GM12878 (cell line): ENCODE measurements around the gene ZNF879. TPM values are rescaled to one million over a fixed set of nuclear protein-coding genes. Genes with fewer than 3 reads are reported as not detected.

Experiments
- ATAC-seq: fragments of 200-7000 bp; cut with Tn5 transposase; 3 replicates; pipeline ENCODE4 v1.9.1; 2020; ENCODE audit warnings: mild to moderate bottlenecking, moderate library complexity
- BruUV-seq: library from RNA; stranded (reverse); fragments of 400-500 nt; replicated peaks from 2 replicates; lab custom pipeline; 2021; lab: Mats Ljungman, UMichigan
- CTCF ChIA-PET: fragments of 300-600 bp; sonication (Branson Sonifier 250); formaldehyde crosslinking; extraction: SDS; loops from one replicate; lab custom pipeline; 2021; ENCODE audit warnings: inconsistent platforms; lab: Yijun Ruan, JAX
- POLR2A ChIA-PET: fragments of 350-600 bp; formaldehyde crosslinking; extraction: SDS; loops from one replicate; lab custom pipeline; 2021; ENCODE audit warnings: inconsistent platforms; lab: Charles Lee
- RAD21 ChIA-PET: fragments of 300-600 bp; sonication (Branson Sonifier 250); formaldehyde crosslinking; loops from one replicate; lab custom pipeline; 2023; ENCODE audit warnings: antibody characterized with exemption; ENCODE audit not compliant: unreplicated experiment; lab: Charles Lee
- SMC1A ChIA-PET: fragments of 300-600 bp; sonication (Branson Sonifier 250); formaldehyde crosslinking; loops from one replicate; lab custom pipeline; 2023; ENCODE audit not compliant: unreplicated experiment, uncharacterized antibody; lab: Charles Lee
- DNase-seq: peaks from one replicate; pipeline ENCODE4 v3.0.0-alpha.2; 2011; ENCODE audit warnings: low read depth, low spot score
- FAIRE-seq: peaks from 3 replicates; lab custom pipeline; 2011; peaks lifted over from hg19 to GRCh38; lab: Jason Lieb, UNC
- H2AFZ ChIP-seq: 2 replicates; pipeline ENCODE4 v1.6.0; 2011; ENCODE audit warnings: low read depth, low read length, control low read depth; ENCODE audit not compliant: control insufficient read depth
- H3K27ac ChIP-seq: 2 replicates; pipeline ENCODE4 v1.5.1; 2011; ENCODE audit warnings: control low read depth; ENCODE audit not compliant: control insufficient read depth, insufficient read depth
- H3K27me3 ChIP-seq, 2 experiments: replicated peaks in 1 of 2; 2 replicates each; pipeline versions ENCODE4 v1.6.0 to v1.6.1; 2011; ENCODE audit warnings: low read length in 1 of 2; ENCODE audit not compliant: control insufficient read depth in 2 of 2, insufficient read depth in 2 of 2
- H3K36me3 ChIP-seq, 2 experiments: 2 replicates each; pipeline ENCODE4 v1.5.1; 2011; ENCODE audit warnings: low read length in 1 of 2; ENCODE audit not compliant: control insufficient read depth in 2 of 2, insufficient read depth in 2 of 2
- H3K4me1 ChIP-seq: 2 replicates; pipeline ENCODE4 v1.6.1; 2011; ENCODE audit warnings: mild to moderate bottlenecking, low read length, moderate library complexity, mixed read lengths; ENCODE audit not compliant: control insufficient read depth, insufficient read depth
- H3K4me2 ChIP-seq: 2 replicates; pipeline ENCODE4 v1.6.0; 2011; ENCODE audit warnings: control low read depth; ENCODE audit not compliant: control insufficient read depth, insufficient read depth
- H3K4me3 ChIP-seq: fragments of 200-600 bp; sonication (generic); 2 replicates; pipeline ENCODE4 v1.5.1; 2016
- H3K79me2 ChIP-seq: 2 replicates; pipeline ENCODE4 v1.6.0; 2011; ENCODE audit warnings: low read length; ENCODE audit not compliant: control insufficient read depth, insufficient read depth
- H3K9ac ChIP-seq: 2 replicates; pipeline ENCODE4 v1.8.0; 2011; ENCODE audit warnings: low read length, control low read depth, mixed read lengths; ENCODE audit not compliant: control insufficient read depth, insufficient read depth
- H3K9me3 ChIP-seq: replicated peaks from 3 replicates; pipeline ENCODE4 v1.5.1; 2011; ENCODE audit warnings: mild to moderate bottlenecking, low read length; ENCODE audit not compliant: control insufficient read depth, insufficient read depth
- H4K20me1 ChIP-seq: 2 replicates; pipeline ENCODE4 v1.6.0; 2011; ENCODE audit not compliant: control insufficient read depth, insufficient read depth
- FOXM1 ChIP-seq: IDR thresholded peaks from 2 replicates; pipeline ENCODE4 v1.6.1; 2012; ENCODE audit warnings: low read depth, mild to moderate bottlenecking, inconsistent platforms, low read length, moderate library complexity
- MYB ChIP-seq: fragments of 150-350 bp; IDR thresholded peaks from 2 replicates; pipeline ENCODE4 v1.6.1; 2014; ENCODE audit warnings: mild to moderate bottlenecking, low read depth, low read length, borderline replicate concordance
- NFYA ChIP-seq: IDR thresholded peaks from 2 replicates; pipeline ENCODE4 v1.6.1; 2011; ENCODE audit warnings: low read depth, mild to moderate bottlenecking, low read length, improper control_type of control experiment, borderline replicate concordance
- POLR2AphosphoS2 ChIP-seq: IDR thresholded peaks from 2 replicates; pipeline ENCODE4 v1.6.1; 2011; ENCODE audit warnings: low read depth, mild to moderate bottlenecking, low read length, improper control_type of control experiment, moderate library complexity
- TCF7 ChIP-seq: IDR thresholded peaks from 2 replicates; pipeline ENCODE4 v1.6.1; 2014; ENCODE audit warnings: antibody characterized with exemption, borderline replicate concordance
- WGBS: methylation state at CpG from one replicate; pipeline ENCODE4 v1.1.6; 2016; ENCODE audit warnings: low lambda C conversion rate; ENCODE audit not compliant: insufficient replicate concordance, insufficient coverage; ENCODE audit errors: missing lambda C conversion rate; 5-methylcytosine and 5-hydroxymethylcytosine counted together
- in situ Hi-C: fragments of 300-500 bp; cut with MboI; formaldehyde crosslinking; loops from 9 replicates; pipeline ENCODE4 v1.14.3; 2018; ENCODE audit warnings: mixed read lengths
- intact Hi-C: fragments of 100-400 bp; cut with micrococcal nuclease; formaldehyde crosslinking; loops from one replicate; pipeline ENCODE4 v1.14.2; 2022; ENCODE audit not compliant: unreplicated experiment
- polyA plus RNA-seq, 11 experiments: library from polyadenylated mRNA; depleted of rRNA in 4 of 11; unstranded in 6 of 11; stranded (reverse) in 5 of 11; fragments of >200 nt; fragmentation: Nextera tagmentation in 4 of 11; fragmentation: Illumina TruSeq in 1 of 11; extraction: Ambion mirVana in 4 of 11; extraction: Trizol in 1 of 11; gene quantifications; 1 replicate in 1 of 11; 2 replicates in 10 of 11; pipeline versions ENCODE4 v1.2.1 to v1.2.3, GENCODE V29; 2011 to 2016; ENCODE audit warnings: inconsistent platforms in 2 of 11, missing spikeins in 2 of 11, low read depth in 1 of 11
- total RNA-seq, 4 experiments: library from RNA; depleted of rRNA in 3 of 4; stranded (reverse); fragments of >200 nt in 3 of 4; fragmentation: Illumina TruSeq in 1 of 4; extraction: Trizol in 1 of 4; gene quantifications; 2 replicates each; pipeline versions ENCODE4 v1.2.1 to v1.2.3, GENCODE V29; 2013 to 2021
- TF ChIP-seq, protein P1 (sequence below): IDR thresholded peaks from 2 replicates; pipeline ENCODE4 v1.6.1; 2011; ENCODE audit warnings: borderline replicate concordance, low read depth, mild to moderate bottlenecking, moderate library complexity, mixed read lengths, low read length; ENCODE audit not compliant: insufficient read depth; ENCODE audit errors: extremely low read length
- TF ChIP-seq, protein P2 (sequence below): IDR thresholded peaks from 2 replicates; pipeline ENCODE4 v1.6.1; 2012; ENCODE audit warnings: low read depth, low read length, improper control_type of control experiment
- TF ChIP-seq, protein P3 (sequence below), 3 experiments: IDR thresholded peaks in 2 of 3; conservative IDR thresholded peaks in 1 of 3; 2 replicates each; pipeline ENCODE4 v1.5.1; 2011; ENCODE audit warnings: low read depth in 3 of 3, low read length in 3 of 3, mild to moderate bottlenecking in 3 of 3, control low read depth in 2 of 3, moderate library complexity in 2 of 3, inconsistent platforms in 1 of 3, mixed read lengths in 1 of 3; ENCODE audit not compliant: control insufficient read depth in 2 of 3, insufficient read depth in 1 of 3; ENCODE audit errors: extremely low read depth in 1 of 3
- TF ChIP-seq, protein P4 (sequence below): IDR thresholded peaks from 2 replicates; pipeline ENCODE4 v1.6.1; 2011; ENCODE audit warnings: mild to moderate bottlenecking, low read depth, low read length, moderate library complexity; ENCODE audit not compliant: insufficient replicate concordance

Gene ZNF879
- total and polyA plus RNA-seq, 10 of the 15 experiments (the other 5 are each of a cell fraction or from before 2014, with no cell fraction given), result 0.03 TPM; not detected in 9

DNA sequence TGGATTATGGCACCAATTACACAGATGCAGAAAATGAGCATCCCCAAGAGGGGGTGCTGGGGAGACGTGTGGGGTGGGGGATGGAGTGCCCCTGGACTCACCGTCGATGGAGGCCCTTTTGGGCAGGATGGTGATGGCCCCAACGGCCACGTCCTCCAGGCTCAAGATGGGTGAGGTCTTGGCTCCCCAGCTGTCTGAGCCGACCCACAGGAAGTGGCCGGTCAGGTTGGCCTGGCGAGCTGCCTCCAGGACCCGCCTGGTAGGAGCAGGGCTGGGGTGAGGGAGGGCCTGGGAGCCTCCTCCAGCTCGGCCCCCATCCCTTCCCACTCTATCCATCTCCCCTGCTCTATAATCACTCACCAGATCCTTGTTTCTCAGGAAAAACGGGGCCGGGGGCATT, 33.1 kb upstream of the ZNF879 start:
- no TSS peak for BruUV-seq
- no peaks in the 10 kb centered on the region for H3K79me2 ChIP-seq
- TF ChIP-seq TCF7, result no peak

DNA sequence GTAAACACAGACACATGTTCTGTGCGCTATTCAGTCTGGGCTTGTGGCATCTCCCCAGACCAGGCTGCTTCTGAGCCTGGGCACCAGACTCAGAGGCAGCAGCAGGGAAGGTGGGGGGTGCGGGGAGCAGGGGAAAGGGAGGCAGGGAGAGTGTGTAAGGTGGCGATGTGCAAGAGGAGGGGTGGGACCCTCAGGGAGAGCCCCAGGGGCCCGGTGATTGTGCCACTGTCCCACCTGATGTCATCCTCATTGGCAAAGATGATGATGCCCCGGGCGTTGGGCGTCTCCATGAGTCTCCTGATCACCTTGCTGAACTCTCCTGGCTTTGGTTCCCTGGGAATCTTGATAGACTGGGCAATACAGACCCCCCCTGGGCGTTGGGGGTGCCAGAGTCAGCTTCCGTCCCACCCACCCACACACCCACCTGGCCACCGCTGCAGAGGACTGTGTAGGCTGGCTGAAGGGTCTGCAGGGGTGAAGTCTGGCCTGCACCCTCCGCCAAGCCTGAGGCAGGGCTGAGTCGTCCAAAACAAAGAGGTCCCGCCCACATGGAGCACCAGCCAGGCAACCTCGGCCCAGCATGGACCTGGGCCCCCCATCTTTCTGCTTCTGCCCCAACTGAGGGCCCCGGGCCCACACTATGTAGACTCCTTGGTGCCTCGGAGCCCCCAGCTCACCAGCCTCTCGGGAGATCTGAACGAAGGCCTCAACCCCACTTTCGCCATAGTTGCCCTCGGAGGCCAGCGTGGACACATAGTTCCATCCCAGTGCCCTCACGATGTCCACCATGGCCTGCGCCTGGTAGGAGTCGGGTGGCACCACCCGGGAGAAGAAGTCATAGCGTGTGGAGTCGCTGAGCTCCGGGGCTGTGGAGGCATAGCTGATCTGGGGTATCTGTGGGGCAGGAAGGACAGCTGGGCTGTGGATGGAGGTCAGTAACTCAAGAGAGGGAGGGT, 32.1 kb upstream of the ZNF879 start:
- WGBS, result 43% methylated on average over 28 of the region's 28 CpGs
- RAD21 ChIA-PET, result no interaction called here
- Histone ChIP-seq H3K9ac (no peak overlapping the region), H3K27me3 (no peaks in the 10 kb centered on the region), H3K9me3 (no peaks in the 10 kb centered on the region; the same call in 2 of the 3 replicates), H3K4me2 (no peak overlapping the region), H3K4me3 (no peak overlapping the region), H3K27ac (no peak overlapping the region), H2AFZ (no peak overlapping the region), H3K4me1 (no peaks in the 10 kb centered on the region), H4K20me1 (no peaks in the 10 kb centered on the region), H3K79me2 (no peaks in the 10 kb centered on the region), H3K36me3 (no peaks in the 10 kb centered on the region)
- ATAC-seq (no peak), FAIRE-seq (no peak), DNase-seq (no peak)
- SMC1A ChIA-PET, result no interaction called here
- CTCF ChIA-PET, result no interaction called here
- in situ Hi-C loops, result no loop called here
- POLR2A ChIA-PET, result no interaction called here
- no TSS peak for BruUV-seq
- intact Hi-C loops, result no loop called here
- TF ChIP-seq, protein P1, sequence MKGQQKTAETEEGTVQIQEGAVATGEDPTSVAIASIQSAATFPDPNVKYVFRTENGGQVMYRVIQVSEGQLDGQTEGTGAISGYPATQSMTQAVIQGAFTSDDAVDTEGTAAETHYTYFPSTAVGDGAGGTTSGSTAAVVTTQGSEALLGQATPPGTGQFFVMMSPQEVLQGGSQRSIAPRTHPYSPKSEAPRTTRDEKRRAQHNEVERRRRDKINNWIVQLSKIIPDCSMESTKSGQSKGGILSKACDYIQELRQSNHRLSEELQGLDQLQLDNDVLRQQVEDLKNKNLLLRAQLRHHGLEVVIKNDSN, result no peak
- TF ChIP-seq POLR2AphosphoS2 (no peak), MYB (no peak), FOXM1 (no peak), NFYA (no peak)
- TF ChIP-seq, protein P2, sequence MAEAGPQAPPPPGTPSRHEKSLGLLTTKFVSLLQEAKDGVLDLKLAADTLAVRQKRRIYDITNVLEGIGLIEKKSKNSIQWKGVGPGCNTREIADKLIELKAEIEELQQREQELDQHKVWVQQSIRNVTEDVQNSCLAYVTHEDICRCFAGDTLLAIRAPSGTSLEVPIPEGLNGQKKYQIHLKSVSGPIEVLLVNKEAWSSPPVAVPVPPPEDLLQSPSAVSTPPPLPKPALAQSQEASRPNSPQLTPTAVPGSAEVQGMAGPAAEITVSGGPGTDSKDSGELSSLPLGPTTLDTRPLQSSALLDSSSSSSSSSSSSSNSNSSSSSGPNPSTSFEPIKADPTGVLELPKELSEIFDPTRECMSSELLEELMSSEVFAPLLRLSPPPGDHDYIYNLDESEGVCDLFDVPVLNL, result no peak
- TF ChIP-seq, protein P3, sequence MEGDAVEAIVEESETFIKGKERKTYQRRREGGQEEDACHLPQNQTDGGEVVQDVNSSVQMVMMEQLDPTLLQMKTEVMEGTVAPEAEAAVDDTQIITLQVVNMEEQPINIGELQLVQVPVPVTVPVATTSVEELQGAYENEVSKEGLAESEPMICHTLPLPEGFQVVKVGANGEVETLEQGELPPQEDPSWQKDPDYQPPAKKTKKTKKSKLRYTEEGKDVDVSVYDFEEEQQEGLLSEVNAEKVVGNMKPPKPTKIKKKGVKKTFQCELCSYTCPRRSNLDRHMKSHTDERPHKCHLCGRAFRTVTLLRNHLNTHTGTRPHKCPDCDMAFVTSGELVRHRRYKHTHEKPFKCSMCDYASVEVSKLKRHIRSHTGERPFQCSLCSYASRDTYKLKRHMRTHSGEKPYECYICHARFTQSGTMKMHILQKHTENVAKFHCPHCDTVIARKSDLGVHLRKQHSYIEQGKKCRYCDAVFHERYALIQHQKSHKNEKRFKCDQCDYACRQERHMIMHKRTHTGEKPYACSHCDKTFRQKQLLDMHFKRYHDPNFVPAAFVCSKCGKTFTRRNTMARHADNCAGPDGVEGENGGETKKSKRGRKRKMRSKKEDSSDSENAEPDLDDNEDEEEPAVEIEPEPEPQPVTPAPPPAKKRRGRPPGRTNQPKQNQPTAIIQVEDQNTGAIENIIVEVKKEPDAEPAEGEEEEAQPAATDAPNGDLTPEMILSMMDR (IDR thresholded peaks at IDR 0.05 in 2 of 3, conservative IDR thresholded peaks at IDR 0.05 in 1 of 3; ENCODE audit: control insufficient read depth in 2 of 3, extremely low read depth in 1 of 3, insufficient read depth in 1 of 3, low read depth in 3 of 3, low read length in 3 of 3), result no peak
- TF ChIP-seq, protein P4, sequence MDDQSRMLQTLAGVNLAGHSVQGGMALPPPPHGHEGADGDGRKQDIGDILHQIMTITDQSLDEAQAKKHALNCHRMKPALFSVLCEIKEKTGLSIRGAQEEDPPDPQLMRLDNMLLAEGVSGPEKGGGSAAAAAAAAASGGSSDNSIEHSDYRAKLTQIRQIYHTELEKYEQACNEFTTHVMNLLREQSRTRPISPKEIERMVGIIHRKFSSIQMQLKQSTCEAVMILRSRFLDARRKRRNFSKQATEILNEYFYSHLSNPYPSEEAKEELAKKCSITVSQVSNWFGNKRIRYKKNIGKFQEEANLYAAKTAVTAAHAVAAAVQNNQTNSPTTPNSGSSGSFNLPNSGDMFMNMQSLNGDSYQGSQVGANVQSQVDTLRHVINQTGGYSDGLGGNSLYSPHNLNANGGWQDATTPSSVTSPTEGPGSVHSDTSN, result no peak

More for the DNA sequence above, 33.1 kb upstream of the ZNF879 start:
- Histone ChIP-seq H3K9ac (no peak overlapping the region), H3K4me2 (no peak overlapping the region), H3K4me3 (no peak overlapping the region), H2AFZ (no peak overlapping the region), H4K20me1 (no peaks in the 10 kb centered on the region), H3K4me1 (no peaks in the 10 kb centered on the region), H3K27ac (no peak overlapping the region), H3K27me3 (no peaks in the 10 kb centered on the region), H3K9me3 (no peaks in the 10 kb centered on the region; the same call in 2 of the 3 replicates), H3K36me3 (no peaks in the 10 kb centered on the region)
- FAIRE-seq (no peak), DNase-seq (no peak), ATAC-seq (no peak)
- RAD21 ChIA-PET, result no interaction called here
- in situ Hi-C loops, result no loop called here
- intact Hi-C loops, result no loop called here
- 42% methylated on average over 12 of the region's 12 CpGs for WGBS
- POLR2A ChIA-PET, result no interaction called here
- CTCF ChIA-PET, result no interaction called here
- SMC1A ChIA-PET, result no interaction called here
